Gastrocnemius medialis (tissue), 4 donors: ENCODE results near the gene PALLD.

Experiments used
- POLR2A ChIP-seq, 2 donors: fragments of 450-650 bp; IDR thresholded peaks; one replicate each; pipeline ENCODE4 v1.6.1; 2017; ENCODE audit warnings: antibody characterized with exemption in 2 of 2, mild to moderate bottlenecking in 2 of 2, moderate library complexity in 2 of 2
- TF ChIP-seq, protein P1 (sequence below), 5 experiments: fragments of 450-650 bp in 3 of 5; fragments of 200-600 bp in 2 of 5; sonication (generic) in 2 of 5; IDR thresholded peaks in 4 of 5; conservative IDR thresholded peaks in 1 of 5; 1 replicate in 4 of 5; 2 replicates in 1 of 5; pipeline ENCODE4 v1.5.1; 2016 to 2019; ENCODE audit warnings: antibody characterized with exemption in 5 of 5, mild to moderate bottlenecking in 3 of 5, moderate library complexity in 3 of 5

DNA sequence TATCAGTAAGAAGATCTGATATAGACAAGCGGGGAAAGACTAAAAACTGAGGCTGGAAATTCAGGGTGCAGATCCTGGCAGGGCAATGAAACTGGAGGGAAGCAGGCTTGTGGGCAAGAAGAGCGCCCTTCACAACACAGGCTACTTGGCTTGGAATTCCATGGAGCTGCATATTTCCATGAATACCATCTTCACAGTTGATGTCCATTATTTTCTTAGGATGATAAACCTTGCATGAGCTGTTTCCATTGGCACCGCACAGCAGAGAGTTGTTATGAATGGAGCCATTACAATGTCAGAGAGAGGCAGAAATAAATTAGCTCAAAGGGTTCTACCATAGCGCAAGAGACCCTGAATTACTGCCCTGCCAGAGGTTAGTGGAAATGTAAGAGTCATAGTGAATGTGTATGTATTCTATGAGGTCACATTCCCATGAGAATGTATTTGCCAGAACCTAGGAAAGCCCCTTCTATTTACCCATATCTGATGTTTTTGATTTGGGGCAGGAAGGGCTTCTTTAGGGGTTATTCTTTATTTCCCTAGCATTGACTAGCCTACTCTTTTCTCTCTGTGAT lies 215.6 kb downstream of the PALLD start:
- TF ChIP-seq, protein P1, sequence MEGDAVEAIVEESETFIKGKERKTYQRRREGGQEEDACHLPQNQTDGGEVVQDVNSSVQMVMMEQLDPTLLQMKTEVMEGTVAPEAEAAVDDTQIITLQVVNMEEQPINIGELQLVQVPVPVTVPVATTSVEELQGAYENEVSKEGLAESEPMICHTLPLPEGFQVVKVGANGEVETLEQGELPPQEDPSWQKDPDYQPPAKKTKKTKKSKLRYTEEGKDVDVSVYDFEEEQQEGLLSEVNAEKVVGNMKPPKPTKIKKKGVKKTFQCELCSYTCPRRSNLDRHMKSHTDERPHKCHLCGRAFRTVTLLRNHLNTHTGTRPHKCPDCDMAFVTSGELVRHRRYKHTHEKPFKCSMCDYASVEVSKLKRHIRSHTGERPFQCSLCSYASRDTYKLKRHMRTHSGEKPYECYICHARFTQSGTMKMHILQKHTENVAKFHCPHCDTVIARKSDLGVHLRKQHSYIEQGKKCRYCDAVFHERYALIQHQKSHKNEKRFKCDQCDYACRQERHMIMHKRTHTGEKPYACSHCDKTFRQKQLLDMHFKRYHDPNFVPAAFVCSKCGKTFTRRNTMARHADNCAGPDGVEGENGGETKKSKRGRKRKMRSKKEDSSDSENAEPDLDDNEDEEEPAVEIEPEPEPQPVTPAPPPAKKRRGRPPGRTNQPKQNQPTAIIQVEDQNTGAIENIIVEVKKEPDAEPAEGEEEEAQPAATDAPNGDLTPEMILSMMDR (IDR thresholded peaks at IDR 0.05 in 4 of 5, conservative IDR thresholded peaks at IDR 0.05 in 1 of 5): no peak
- no peak for TF ChIP-seq POLR2A (IDR thresholded peaks at IDR 0.05)
